H4 (cell line): ENCODE results near the gene PARS2. TPM values are rescaled to one million over a fixed set of nuclear protein-coding genes. Genes with fewer than 3 reads are reported as not detected.

Experiments used
- DNase-seq: peaks from one replicate; pipeline ENCODE4 v3.0.0-alpha.2; 2015; ENCODE audit warnings: low spot score
- total RNA-seq: library from RNA; depleted of rRNA; stranded (reverse); fragments of >200 nt; shearing (Covaris generic); gene quantifications from 2 replicates; pipeline ENCODE4 v1.2.3, GENCODE V29; 2014

Gene PARS2
- total RNA-seq, 1 experiment from 2014 or later: 6.1 TPM

DNA sequence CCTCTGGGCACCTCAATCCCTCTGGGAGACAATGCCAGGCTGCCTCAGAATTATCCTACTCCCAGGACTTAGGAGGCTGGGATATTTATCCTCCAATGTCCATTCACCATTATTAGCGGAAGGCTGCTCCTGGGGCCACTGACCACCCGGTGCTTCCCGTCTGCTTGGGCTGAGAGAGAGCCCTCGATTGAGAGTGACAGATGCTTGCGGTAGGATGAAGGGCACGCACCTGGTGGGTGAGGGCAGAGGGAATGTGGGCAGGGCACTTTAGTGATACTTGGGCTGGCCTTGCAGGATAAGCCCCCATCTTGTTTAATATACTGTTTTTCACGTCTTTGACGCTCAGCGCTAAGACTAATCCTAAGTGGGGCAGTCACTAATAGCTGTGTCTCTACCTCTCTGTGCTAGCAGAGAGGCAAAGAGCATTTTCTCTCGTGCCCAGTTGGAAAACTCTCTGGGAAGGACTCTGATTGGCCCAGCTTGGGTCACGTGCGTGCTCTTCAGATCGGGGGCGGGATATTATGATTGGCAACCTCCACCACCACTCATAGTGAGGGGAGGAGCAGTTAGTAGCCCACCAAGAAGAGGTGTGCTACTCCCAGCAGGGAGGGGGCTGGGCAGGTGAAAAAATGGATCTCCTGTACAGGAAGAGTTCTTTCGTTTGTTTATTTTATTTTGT is 10.6 kb upstream of the PARS2 start:
- peak; percentile 50 for DNase-seq

- no peak for DNase-seq
Measured at GRCh38 chr1:54772951-54773350, 8.6 kb upstream of the PARS2 start.

DNA sequence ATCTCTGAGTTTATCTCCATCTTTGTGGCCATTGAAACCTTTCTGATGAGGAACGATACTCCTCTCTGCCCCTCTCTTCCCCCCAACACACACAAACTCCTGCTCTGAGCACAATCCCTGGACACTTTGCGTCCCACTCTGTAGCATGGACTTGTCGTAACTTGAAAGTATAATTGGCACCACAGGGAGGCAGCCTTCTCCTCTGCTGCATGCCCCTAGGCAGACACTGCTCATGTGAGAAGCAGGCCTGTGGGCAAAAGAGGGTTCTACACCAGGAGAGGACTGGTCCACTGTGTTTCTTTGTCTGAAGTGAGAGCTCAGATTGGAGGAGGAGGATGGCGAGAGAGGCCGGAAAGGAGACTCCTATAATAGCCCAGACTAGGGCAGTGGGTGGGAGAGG is 3.8 kb upstream of the PARS2 start:
- no peak for DNase-seq

- DNase-seq: no peak
Measured at GRCh38 chr1:54767526-54767925, 3.2 kb upstream of the PARS2 start.

DNA sequence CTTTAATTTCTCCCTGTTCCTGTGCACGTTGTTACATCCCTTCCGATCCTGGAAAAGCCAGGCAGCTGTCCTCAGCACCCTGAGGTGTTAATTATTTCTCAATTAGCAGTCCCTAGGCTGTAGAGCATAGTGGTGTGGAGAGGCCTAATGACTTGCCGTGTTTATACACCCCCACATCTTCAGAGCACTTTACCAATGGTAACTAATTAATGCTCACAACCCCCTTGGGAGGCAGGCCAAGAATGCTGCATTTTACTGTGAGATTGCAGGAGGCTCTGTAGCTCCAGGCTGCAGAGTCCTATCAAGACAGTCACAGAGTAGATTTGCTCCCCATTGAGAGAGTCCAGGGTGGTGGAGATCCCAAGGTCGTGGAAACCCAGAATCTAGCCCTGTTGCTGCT is 2.4 kb upstream of the PARS2 start:
- DNase-seq: no peak

DNA sequence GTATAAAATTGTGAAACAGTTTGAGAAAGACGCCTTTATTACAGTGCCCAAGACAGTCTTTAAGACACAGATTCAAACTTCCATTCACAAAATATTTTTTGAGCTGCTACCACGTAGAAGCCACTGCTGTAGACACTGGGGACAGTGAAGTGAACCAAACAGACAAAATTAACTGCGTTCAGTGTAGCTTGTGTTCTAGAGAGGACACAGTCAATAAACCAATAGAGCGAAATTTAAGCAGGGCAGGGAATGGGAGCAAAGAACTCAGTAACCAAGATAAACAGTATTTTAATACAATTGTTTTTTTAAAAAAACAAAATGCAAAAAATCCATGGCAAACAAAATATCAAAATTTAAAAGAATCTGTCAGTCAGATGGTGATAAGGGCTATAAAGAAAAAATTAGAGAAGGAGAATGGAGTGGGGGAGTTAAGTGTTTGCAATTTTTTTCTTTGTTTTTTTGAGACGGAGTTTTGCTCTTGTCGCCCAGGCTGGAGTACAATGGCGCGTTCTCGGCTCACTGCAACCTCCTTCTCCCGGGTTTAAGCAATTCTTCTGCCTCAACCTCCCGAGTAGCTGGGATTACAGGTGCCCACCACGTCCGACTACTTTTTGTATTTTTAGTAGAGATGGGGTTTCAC is 719 bp upstream of the PARS2 start:
- no peak for DNase-seq

GRCh38 chr1:54763816-54764132 is 549 bp downstream of the PARS2 start:
- DNase-seq: no peak

GRCh38 chr1:54758678-54759348 is 5.5 kb downstream of the PARS2 start:
- DNase-seq: no peak

DNA sequence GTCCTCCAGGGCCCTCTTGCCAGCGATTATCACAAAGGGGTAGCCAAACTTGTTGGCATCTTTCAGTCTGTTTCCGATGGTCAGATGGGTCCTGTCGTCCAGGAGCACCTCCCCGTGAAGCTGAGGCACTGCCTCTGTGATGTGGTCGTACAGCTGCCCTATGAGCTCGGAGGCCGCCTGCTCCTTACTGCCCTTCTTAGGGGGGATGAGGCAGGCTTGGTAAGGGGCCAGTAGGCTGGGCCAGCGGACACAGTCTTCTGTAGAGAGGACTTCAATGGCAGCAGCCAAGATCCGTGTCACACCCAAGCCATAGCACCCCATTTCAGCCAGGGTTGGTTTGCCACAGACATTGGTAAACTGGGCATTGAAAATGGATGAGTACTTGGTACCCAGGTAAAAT is 6.5 kb downstream of the PARS2 start:
- DNase-seq: no peak

GRCh38 chr1:54754486-54755285 is 9.6 kb downstream of the PARS2 start:
- no peak for DNase-seq

DNA sequence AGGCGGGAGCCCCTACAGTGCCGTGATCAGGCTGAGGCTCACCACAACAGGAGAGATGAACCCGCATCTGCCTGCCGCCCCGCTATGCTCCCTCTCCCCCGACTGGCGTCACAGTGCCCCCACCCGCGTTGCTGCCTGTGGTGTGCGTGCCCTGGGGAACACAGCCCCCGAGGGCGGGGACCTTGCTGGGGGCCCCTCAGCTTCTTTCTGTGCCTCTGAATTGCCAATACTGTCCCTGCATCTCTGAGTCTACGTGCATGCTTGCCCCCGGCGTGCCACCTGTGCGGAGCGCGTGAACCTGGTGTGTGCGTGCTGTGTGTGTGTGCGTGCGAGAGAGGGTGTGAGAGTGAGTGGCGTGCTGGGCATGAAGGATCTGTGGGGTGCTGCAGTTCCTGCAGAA is 10.3 kb downstream of the PARS2 start:
- no peak for DNase-seq

DNA sequence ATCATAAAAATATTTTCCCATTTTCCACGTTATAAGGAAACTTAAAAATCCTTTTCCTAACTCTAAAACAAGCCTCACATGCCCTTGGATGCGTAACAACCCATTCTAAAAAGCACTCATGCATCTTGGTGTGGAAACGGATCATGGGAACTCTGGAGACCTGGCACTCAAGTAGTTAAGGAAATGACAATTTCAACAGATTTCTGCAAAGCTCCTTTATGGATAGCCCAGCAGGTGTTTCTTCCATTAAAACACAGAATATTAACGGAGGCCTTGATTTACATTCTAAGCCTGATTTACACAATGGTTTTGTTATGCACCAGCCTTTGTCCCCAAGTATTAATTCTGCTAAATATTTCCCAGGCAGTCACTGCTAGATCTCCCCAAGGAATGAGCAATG is 12.9 kb downstream of the PARS2 start:
- no peak for DNase-seq

GRCh38 chr1:54750596-54750995 is 13.7 kb downstream of the PARS2 start:
- no peak for DNase-seq

GRCh38 chr1:54748094-54748835 is 16.1 kb downstream of the PARS2 start:
- no peak for DNase-seq

DNA sequence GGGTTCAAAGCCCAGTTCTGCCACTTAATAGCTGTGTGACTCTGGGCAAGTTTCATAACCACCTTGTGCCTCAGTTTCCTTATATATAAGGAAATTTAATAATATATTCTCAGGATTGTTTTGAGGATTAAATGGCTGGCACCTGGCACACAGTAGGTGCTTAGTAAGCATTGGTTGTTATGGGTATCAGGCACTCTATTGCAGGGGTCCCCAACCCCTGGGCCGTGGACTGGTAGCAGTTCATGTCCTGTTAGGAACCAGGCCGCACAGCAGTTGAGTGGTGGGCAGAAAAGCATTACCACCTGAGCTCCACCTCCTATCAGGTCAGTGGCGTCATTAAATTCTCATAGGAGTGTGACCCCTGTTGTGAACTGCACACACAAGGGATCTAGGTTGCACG is 18.5 kb downstream of the PARS2 start:
- no peak for DNase-seq

DNA sequence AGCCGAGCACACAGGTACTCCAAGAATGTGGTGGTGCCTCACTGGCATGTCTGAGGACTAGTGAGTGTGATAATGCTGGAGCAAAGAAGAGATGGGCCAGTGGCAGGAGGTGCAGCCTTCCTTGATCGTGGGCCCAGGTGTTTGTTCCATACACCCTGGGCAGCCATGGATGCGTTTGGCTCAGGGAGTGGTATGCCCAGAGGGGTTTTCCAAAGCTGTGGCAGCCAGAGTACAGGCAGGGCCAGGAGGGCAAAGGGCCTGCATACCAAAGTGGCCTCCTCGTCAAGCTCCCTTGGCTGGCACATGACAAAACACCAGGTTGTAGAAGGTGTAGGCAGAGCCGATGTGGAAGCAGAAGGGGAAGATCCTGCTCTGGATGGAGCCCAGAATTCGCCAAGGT is 19.0 kb downstream of the PARS2 start:
- no peak for DNase-seq

- no peak for DNase-seq
Measured at GRCh38 chr1:54744696-54745095, 19.6 kb downstream of the PARS2 start.

GRCh38 chr1:54743416-54744226 is 20.7 kb downstream of the PARS2 start:
- no peak for DNase-seq

- DNase-seq: no peak
Measured at GRCh38 chr1:54742282-54742681, 22.0 kb downstream of the PARS2 start.

- DNase-seq: no peak
Measured at GRCh38 chr1:54741531-54741930, 22.8 kb downstream of the PARS2 start.

GRCh38 chr1:54738244-54738643 is 26.1 kb downstream of the PARS2 start:
- no peak for DNase-seq
